T-helper 17 cell (primary cell): Measurements from ENCODE around the gene INHBB. TPM values are rescaled to one million over a fixed set of nuclear protein-coding genes. Genes with fewer than 3 reads are reported as not detected.
"Not testable (repeated sequence)": the region's sequence is repeated elsewhere in the genome, so short reads cannot be mapped to it uniquely, and the experiment has no call there.

Experiments
- ATAC-seq: fragments of 150-1000 bp; cut with Tn5 transposase; 2 replicates; pipeline ENCODE4 v1.10.0; 2021; ENCODE audit warnings: mild to moderate bottlenecking, moderate library complexity
- DNase-seq, 3 donors: peaks; one replicate each; pipeline versions ENCODE4 v3.0.0 to v3.0.0-alpha.2; 2020 to 2021
- H3K9me3 ChIP-seq: one replicate; pipeline ENCODE4 v1.7.0; 2013; ENCODE audit warnings: low read length, mild to moderate bottlenecking; ENCODE audit not compliant: control insufficient read depth, poor library complexity, severe bottlenecking
- H3K27ac Mint-ChIP-seq: one replicate; pipeline ENCODE4 v1.8.0; 2022; ENCODE audit warnings: mild to moderate bottlenecking, moderate library complexity, mixed read lengths
- H3K27me3 Mint-ChIP-seq: one replicate; pipeline ENCODE4 v1.8.0; 2022; ENCODE audit warnings: mixed read lengths
- H3K36me3 Mint-ChIP-seq: one replicate; pipeline ENCODE4 v1.8.0; 2022; ENCODE audit warnings: low read depth, mixed read lengths
- H3K4me1 Mint-ChIP-seq: one replicate; pipeline ENCODE4 v1.8.0; 2022; ENCODE audit warnings: mild to moderate bottlenecking, mixed read lengths
- H3K4me3 Mint-ChIP-seq: one replicate; pipeline ENCODE4 v1.8.0; 2022; ENCODE audit warnings: mild to moderate bottlenecking, moderate library complexity, mixed read lengths
- total RNA-seq, 4 donors: library from RNA in 2 of 4; stranded (reverse) in 2 of 4; gene quantifications; one replicate each; pipeline ENCODE4 v1.2.3 and lab custom pipeline; 2022 to 2026

INHBB gene
- total RNA-seq, 2 donors from 2014 or later: not detected

- Mint-ChIP-seq H3K27ac (no peak overlapping the region), H3K36me3 (no peaks in the 10 kb centered on the region), H3K27me3 (peaks cover 14% of the 10 kb centered on the region), H3K4me3 (no peak overlapping the region), H3K4me1 (peaks cover 6% of the 10 kb centered on the region)
- H3K9me3 ChIP-seq: no peaks in the 10 kb centered on the region
- ATAC-seq: no peak
- DNase-seq: no peak
Observed at GRCh38 chr2:120319686-120320317, 26.1 kb upstream of the INHBB start.

- Mint-ChIP-seq H3K27ac (no peak overlapping the region), H3K4me3 (no peak overlapping the region), H3K4me1 (peaks cover 4% of the 10 kb centered on the region), H3K36me3 (no peaks in the 10 kb centered on the region), H3K27me3 (peaks cover 14% of the 10 kb centered on the region)
- DNase-seq (no peak), ATAC-seq (no peak)
- no peaks in the 10 kb centered on the region for H3K9me3 ChIP-seq
Observed at GRCh38 chr2:120320318-120320851, 25.6 kb upstream of the INHBB start.

- not testable (repeated sequence) for DNase-seq, H3K4me3 Mint-ChIP-seq, H3K9me3 ChIP-seq, H3K27ac Mint-ChIP-seq, ATAC-seq, H3K36me3 Mint-ChIP-seq, H3K4me1 Mint-ChIP-seq
- H3K27me3 Mint-ChIP-seq: peaks cover 14% of the 10 kb centered on the region
Observed at GRCh38 chr2:120320887-120321556, 24.9 kb upstream of the INHBB start.

- no peak for DNase-seq
- no peaks in the 10 kb centered on the region for H3K9me3 ChIP-seq
- no peak overlapping the region for H3K4me3 Mint-ChIP-seq
- H3K4me1 Mint-ChIP-seq: peaks cover 4% of the 10 kb centered on the region
- peaks cover 14% of the 10 kb centered on the region for H3K27me3 Mint-ChIP-seq
- ATAC-seq: no peak
- no peak overlapping the region for H3K27ac Mint-ChIP-seq
- H3K36me3 Mint-ChIP-seq: no peaks in the 10 kb centered on the region
Observed at GRCh38 chr2:120321721-120322284, 24.1 kb upstream of the INHBB start.

- H3K27me3 Mint-ChIP-seq: peaks cover 20% of the 10 kb centered on the region
- ATAC-seq (no peak), DNase-seq (no peak)
- H3K4me1 Mint-ChIP-seq: peaks cover 5% of the 10 kb centered on the region
- H3K27ac Mint-ChIP-seq: no peak overlapping the region
- H3K36me3 Mint-ChIP-seq: no peaks in the 10 kb centered on the region
- no peaks in the 10 kb centered on the region for H3K9me3 ChIP-seq
- H3K4me3 Mint-ChIP-seq: no peak overlapping the region
Observed at GRCh38 chr2:120322329-120322728, 23.6 kb upstream of the INHBB start.

- Mint-ChIP-seq H3K36me3 (no peaks in the 10 kb centered on the region), H3K27ac (no peak overlapping the region), H3K4me3 (no peak overlapping the region), H3K4me1 (peaks cover 7% of the 10 kb centered on the region), H3K27me3 (peaks cover 23% of the 10 kb centered on the region)
- ATAC-seq (no peak), DNase-seq (no peak)
- no peaks in the 10 kb centered on the region for H3K9me3 ChIP-seq
Observed at GRCh38 chr2:120323214-120323613, 22.7 kb upstream of the INHBB start.

- DNase-seq (no peak), ATAC-seq (no peak)
- peaks cover 9% of the 10 kb centered on the region for H3K4me1 Mint-ChIP-seq
- H3K27me3 Mint-ChIP-seq: peaks cover 26% of the 10 kb centered on the region
- no peak overlapping the region for H3K27ac Mint-ChIP-seq
- no peaks in the 10 kb centered on the region for H3K9me3 ChIP-seq
- H3K4me3 Mint-ChIP-seq: no peak overlapping the region
- H3K36me3 Mint-ChIP-seq: no peaks in the 10 kb centered on the region
Observed at GRCh38 chr2:120323807-120324399, 22.0 kb upstream of the INHBB start.

- ATAC-seq (no peak), DNase-seq (no peak)
- H3K27ac Mint-ChIP-seq: no peak overlapping the region
- H3K9me3 ChIP-seq: no peaks in the 10 kb centered on the region
- H3K4me3 Mint-ChIP-seq: no peak overlapping the region
- H3K36me3 Mint-ChIP-seq: no peaks in the 10 kb centered on the region
- H3K4me1 Mint-ChIP-seq: peaks cover 9% of the 10 kb centered on the region
- H3K27me3 Mint-ChIP-seq: peaks cover 30% of the 10 kb centered on the region
Observed at GRCh38 chr2:120324933-120325332, 21.0 kb upstream of the INHBB start.

GRCh38 chr2:120326066-120326465 is 19.9 kb upstream of the INHBB start:
- DNase-seq: no peak
- ATAC-seq: no peak
- no peaks in the 10 kb centered on the region for H3K9me3 ChIP-seq
- H3K27me3 Mint-ChIP-seq: peaks cover 40% of the 10 kb centered on the region
- no peaks in the 10 kb centered on the region for H3K36me3 Mint-ChIP-seq
- peaks cover 9% of the 10 kb centered on the region for H3K4me1 Mint-ChIP-seq
- no peak overlapping the region for H3K4me3 Mint-ChIP-seq
- no peak overlapping the region for H3K27ac Mint-ChIP-seq

GRCh38 chr2:120330946-120331822 is 14.8 kb upstream of the INHBB start:
- no peak for ATAC-seq
- H3K36me3 Mint-ChIP-seq: peaks cover 5% of the 10 kb centered on the region
- DNase-seq: no peak

GRCh38 chr2:120331903-120332302 is 14.0 kb upstream of the INHBB start:
- Mint-ChIP-seq H3K4me1 (peaks cover 12% of the 10 kb centered on the region), H3K36me3 (peaks cover 7% of the 10 kb centered on the region), H3K27ac (no peak overlapping the region), H3K27me3 (peaks cover 72% of the 10 kb centered on the region), H3K4me3 (no peak overlapping the region)
- DNase-seq (no peak), ATAC-seq (no peak)
- H3K9me3 ChIP-seq: no peaks in the 10 kb centered on the region

More at GRCh38 chr2:120330946-120331822, 14.8 kb upstream of the INHBB start:
- Mint-ChIP-seq H3K4me1 (peaks cover 11% of the 10 kb centered on the region), H3K27ac (no peak overlapping the region), H3K4me3 (no peak overlapping the region), H3K27me3 (peaks cover 66% of the 10 kb centered on the region)
- H3K9me3 ChIP-seq: no peaks in the 10 kb centered on the region

- ATAC-seq (no peak), DNase-seq (no peak)
- Mint-ChIP-seq H3K4me3 (no peak overlapping the region), H3K36me3 (peaks cover 11% of the 10 kb centered on the region), H3K27me3 (peaks cover 72% of the 10 kb centered on the region), H3K27ac (no peak overlapping the region), H3K4me1 (peaks cover 10% of the 10 kb centered on the region)
- H3K9me3 ChIP-seq: no peaks in the 10 kb centered on the region
Observed at GRCh38 chr2:120332384-120332783, 13.6 kb upstream of the INHBB start.
